T-helper 1 cell treated with Interleukin-12 subunit alpha and Interleukin-12 subunit beta and Interleukin-4 antibody, amounts not matched to agents 30 ng/mL and 1 ng/mL, for 36 hours (primary cell): ENCODE results near the gene CLDN34. TPM values are rescaled to one million over a fixed set of nuclear protein-coding genes. Genes with fewer than 3 reads are reported as not detected.

Experiments
- intact Hi-C: fragments of 100-400 bp; cut with micrococcal nuclease; formaldehyde crosslinking; loops from one replicate; pipeline ENCODE4 v1.15.1; 2024
- total RNA-seq: library from RNA; stranded (reverse); gene quantifications from 2 replicates; pipeline ENCODE4 v1.2.3, GENCODE V29; 2022

Gene CLDN34, protein sequence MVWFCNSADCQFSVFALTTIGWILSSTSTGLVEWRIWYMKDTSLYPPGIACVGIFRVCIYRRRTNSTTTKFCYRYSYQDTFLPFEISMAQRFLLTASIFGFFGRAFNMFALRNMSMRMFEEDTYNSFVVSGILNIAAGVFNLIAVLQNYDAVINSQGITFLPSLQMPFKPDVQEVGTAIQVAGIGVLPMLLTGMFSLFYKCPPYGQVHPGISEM
- not detected in 2 replicates for total RNA-seq

DNA sequence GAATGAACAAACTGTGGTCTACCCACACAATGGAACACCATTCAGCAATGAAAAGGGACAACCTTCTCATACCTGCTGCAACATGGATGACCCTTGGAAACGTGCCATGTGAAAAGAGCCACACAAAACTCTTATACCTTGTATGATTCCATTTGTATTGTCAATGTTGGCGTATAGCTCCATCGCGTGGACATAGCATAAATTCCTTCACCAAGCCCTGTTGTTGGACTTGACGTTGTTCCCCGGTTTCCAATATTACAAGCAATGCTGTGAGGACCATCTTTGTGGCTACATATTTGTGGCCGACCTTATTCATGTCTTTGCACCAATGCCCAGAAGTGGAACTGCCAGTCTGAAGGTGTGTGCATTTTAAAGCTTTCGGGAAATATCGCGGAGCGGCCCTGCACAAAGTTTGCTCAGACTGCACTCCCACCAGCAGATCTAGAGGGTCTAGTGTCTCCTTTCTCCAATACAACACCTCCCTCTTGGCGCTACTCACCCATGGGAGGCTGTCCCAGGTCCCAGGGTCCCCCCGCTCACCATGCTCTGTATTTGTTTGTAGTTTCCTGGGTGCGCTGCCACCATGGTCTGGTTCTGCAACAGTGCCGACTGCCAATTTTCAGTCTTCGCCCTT, at the start of gene CLDN34:
Gene CLDN34 (plus strand): TSS at position 584 of the 634 bp plus-strand sequence. CDS start 0 bp downstream, at position 584.
- intact Hi-C loops: no loop called here

DNA sequence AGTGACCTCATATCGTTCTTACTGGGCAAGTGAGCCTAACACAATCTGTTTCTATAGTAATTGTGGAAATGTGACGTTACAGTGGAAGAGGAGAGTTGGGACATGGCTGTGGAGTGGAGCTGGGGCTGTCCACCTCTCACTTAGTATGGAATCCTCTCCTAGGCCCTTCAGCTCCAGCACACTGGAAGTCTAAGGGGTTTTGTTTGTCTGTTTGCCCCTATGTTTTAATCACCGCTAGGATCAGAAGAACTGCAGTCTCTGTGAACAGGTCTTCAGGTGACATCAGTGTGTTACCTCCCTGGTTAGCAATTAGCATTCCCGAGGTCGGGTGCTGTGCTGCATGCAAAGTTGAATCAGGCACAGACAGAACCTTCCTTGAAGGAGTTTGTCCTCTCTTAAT, 49.3 kb upstream of the CLDN34 start:
- intact Hi-C loops: no loop called here

DNA sequence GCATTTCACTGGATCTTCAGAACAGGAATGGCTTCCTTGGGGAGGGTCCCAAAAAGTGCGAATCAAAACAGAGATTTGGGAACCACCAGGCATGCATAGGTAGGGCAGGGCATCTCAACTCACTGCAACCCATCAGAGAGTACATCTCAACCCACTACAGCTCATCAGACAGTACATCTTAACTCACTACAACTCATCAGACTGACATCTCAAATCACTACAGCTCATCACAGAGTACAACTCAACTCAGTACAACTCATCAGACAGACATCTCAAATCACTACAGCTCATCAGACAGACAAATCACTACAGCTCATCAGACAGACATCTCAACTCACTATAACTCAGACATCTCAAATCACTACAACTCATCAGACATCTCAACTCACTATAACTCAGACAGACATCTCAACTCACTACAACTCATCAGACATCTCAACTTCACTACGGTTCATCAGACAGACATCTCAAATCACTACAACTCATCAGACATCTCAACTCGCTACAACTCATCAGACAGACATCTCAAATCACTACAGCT, 47.5 kb upstream of the CLDN34 start:
- intact Hi-C loops: no loop called here

DNA sequence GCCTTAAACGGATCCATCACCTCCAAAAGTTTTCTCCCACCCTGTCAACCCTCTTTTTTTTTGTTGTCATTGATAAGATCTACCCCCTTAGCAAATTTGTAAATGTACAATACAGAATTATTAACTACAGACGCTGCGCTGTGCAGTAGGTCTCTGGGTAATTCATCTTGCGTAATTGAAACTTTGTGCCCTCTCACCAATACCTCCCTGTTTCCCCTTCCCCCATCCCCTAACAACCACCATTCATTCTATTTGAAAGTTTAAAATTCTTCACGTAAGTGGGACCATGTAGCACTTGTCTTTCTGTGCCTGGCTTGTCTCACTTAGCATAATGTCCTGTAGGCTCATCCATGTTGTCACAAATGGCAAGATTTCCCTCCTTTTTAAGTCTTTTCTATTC, 45.8 kb upstream of the CLDN34 start:
- intact Hi-C loops: no loop called here

DNA sequence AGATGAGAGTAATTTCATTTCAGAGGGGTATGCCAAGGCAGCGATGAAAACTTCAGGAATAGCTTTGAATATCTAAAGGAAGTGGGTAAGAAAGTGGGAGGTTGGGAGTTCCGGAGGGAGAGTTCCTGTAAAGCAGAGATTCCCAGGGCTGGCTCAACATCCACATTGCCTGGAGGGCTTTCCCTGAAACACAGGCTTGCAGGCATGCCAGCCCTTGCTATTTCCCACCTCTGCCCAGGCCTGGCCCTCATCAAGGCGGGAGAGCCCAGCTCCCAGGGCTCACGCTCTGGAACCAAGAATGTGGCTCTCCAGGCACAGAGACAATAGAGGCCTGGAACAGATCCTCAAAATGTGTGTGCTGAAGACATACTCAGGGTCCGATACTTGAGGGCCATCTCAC, 43.8 kb upstream of the CLDN34 start:
- intact Hi-C loops: no loop called here

DNA sequence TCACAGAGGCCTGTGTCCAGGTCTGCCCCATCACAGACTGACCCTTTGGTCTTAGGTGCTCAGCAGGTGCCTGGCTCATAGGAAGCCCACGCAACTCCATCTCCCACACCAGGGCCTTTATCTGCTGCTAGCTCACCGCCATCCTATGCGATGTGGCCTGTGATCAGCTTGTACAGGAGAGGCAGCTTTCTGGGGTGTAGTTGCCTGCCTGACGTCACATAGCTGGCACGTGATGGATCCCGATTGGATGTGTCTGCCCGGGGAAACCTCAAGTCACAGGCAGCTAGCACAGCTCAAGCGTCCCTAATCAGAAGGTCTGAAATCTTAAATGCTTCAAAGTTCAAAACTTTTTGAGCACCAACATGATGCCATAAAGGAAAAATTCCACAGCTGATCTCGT, 41.2 kb upstream of the CLDN34 start:
- intact Hi-C loops: no loop called here

DNA sequence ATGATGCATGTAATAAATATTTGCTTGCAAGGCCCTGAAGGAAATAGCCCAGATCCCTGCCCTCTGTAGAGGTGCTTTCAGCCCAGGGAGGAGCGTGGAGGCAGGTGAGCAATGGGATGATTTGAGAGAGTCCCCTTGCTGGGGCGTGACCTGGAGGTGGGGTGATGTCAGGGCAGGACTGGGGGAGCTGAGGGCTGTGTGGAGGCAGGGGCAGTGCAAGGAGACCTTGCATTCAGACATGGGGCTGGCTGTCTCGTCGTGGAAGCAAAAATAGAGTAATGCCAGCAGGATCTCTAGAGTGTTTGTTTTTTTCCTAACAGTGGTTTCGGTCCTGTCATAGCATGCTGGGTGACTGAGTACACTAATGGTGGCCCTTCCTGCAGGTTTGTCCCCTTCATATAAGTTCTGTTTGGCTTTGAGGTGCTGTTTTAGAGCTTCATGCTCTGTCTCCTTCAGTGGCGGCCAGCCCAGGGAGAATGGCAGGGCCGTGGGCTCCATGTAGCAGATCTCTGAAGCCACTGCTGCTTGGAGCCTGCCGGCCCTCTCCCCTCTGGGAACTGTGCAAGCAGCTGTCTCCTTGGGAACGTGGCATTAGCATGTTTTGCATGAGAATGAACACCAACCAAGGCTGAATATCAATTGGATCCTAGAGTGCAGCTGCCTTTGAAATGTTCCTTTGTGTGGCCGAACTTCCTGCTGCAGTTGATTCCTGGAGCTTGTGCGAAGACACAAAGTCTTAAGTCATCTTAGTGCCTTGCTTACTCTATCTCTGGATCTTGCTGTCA, 39.3 kb upstream of the CLDN34 start:
- intact Hi-C loops: no loop called here

DNA sequence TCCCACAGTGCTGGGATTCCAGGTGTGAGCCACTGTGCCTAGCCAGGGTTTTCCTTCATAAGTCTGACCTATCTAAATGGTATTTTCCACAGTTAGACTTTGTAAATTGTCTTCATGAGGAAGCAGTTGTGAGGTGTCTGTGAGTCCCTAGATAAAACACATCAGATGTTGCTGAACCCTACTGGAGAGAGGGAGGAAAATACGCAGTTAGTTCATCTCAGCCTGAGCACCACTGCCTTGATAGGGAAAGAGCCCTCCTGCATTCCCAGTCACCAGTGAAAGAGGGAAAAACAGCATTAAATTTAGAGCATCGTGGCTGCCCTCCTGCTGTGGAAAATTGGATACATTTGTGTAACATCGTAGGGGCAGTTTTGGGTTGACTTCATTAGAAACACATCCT, 31.7 kb upstream of the CLDN34 start:
- intact Hi-C loops: no loop called here

DNA sequence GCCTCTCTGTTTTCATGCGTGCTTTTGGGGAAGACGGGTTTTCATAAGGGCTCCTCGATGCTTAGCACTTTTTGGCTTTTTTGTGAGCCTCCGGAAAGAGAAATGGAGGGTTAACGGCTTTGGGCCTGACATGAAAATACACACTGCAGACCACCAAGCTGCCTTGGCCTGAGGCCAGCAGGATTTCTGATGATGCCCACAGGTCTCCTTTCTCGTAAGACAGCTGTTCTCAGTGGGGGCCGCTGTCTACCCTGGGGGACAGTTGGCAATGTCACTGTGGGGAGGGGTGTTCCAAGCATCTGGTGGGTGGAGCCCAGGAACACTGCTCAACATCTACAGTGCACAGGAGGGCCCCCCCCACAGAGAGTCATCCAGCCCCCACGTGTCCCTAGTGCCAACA, 29.4 kb upstream of the CLDN34 start:
- intact Hi-C loops: no loop called here

DNA sequence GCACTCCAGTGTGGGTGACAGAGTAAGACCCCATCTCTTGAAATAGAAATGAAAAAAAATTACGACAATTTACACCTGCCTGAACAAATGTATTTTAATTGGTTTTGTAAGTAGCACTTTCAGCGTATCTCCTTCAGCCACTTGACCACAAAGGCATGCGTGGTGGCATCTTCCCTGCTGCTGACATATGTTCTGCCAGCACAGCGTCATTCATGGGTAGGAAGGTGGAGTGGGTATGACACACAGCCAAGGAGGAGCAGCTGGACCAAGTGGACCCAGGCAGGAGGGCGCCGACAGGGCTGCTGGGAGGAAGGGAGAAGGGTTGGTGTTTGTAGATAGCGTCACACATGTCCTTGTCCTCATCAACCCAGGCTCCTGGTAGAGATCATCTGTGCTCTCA, 28.6 kb upstream of the CLDN34 start:
- intact Hi-C loops: no loop called here

DNA sequence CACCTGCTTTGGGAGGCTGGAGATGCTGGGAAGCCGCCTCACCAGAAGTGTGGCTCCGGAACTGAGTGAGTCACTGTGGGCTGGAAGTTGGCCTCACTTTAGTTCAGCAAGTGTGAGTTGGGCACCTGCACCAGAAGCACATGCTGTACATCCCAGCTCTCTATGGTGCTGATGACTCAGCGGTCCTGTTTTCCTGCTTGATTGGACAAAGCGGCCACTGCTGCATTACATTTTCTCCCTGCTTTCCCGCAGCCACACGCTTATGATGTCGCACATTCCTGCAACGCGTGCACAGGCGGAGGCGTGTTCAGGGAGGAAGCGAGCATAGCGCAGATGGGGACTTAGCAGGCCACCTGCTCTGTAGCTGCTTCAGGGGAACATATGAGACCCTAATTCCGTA, 26.7 kb upstream of the CLDN34 start:
- intact Hi-C loops: loop anchor here (5.0 kb wide), 3 partner anchors 72 to 1172 kb away; partner anchors contain the start of gene HCCS

DNA sequence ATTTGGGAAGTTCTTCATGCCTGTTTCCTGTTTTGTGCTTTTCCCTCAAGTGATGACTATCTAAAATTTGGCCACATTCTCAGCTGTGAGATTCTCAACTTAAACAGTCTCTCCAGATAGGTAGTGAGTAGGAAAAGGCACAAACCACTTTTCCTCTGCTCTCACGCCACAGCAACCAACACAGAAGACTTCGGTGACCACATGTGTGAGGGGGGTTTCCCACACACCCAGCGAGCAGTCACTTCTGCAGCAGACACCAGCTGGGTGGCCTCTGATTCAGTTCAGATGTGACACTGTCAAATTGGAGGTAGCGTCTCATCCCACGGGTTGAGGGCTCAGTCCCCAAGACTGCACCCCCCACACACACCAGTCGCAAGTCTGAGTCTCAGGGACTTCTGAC, 25.1 kb upstream of the CLDN34 start:
- intact Hi-C loops: loop anchor here (2.0 to 5.0 kb wide), 4 partner anchors 70 to 1170 kb away; partner anchors contain the start of gene HCCS

DNA sequence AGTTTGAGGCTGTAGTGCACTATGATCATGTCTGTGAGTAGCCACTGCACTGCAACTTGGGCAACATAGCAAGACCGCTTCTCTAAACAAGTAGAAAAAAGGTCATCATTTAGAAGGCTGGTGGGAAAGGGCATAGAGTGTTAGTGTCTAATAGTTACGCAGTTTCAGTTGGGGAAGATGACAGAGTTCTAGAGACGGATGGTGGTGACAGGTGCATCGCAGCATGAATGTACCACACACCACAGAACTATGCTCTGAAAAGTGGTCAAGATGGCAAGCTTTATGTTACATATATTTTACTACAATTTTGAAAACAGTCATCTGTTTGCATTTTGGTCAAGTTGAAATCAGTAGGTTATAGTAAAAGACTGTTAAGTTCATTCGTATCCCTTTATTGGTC, 23.7 kb upstream of the CLDN34 start:
- intact Hi-C loops: loop anchor here (2.0 to 5.0 kb wide), 4 partner anchors 69 to 1169 kb away; partner anchors contain the start of gene HCCS

DNA sequence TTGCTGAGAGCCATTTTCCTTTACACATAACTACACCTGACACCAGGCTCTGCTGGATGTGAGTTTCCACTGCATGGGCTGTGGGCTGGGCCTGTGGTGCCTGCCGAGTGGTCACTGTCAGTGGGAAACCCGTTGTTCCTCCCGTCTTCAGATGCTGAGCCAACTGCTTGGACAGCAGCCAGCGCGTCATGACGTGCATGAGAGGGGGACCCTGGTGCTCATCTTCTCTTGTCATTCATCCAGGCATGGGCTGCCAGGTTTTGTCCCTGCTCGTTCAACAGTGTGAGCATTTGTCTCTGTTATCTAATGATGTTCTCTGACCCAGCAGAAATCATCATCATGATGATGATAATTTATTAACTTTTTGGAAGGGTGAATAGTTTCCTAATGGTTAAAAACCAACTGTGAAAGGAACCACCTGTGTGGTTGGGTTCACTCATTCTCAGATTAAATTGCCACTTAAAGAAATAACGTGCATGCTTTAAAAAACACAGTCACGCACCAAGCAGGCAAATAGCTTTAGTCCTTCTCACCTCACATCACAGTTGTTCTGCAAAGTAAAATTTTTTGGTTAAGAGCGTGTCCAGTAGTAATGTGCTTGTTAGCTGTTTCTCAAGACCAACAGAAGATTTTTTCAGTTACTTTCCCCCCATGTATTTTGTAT, 19.9 kb upstream of the CLDN34 start:
- intact Hi-C loops: loop anchor here (5.0 kb wide), 1 partner anchor 60 kb away; no protein-coding TSS in a partner anchor

DNA sequence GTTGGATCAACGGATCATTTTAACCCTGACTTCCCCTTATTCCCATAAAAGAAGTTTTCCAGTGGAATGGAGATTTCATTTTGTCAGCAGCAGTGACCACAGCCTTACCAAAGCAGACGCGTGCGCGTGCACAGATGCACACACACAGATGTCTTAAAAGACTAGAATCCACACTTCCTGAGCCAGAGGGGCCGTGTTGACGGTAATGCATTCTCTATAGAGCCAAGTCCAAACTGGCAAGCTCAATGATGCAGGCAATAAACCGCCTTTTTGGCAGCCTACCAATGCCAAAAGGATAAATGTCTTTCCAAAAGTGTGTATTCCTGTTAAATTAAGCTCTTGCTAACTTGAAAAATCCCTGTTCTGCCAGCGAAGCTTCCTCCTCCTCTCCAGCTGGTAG, 18.8 kb upstream of the CLDN34 start:
- intact Hi-C loops: loop anchor here (5.0 kb wide), 1 partner anchor 61 kb away; no protein-coding TSS in a partner anchor

DNA sequence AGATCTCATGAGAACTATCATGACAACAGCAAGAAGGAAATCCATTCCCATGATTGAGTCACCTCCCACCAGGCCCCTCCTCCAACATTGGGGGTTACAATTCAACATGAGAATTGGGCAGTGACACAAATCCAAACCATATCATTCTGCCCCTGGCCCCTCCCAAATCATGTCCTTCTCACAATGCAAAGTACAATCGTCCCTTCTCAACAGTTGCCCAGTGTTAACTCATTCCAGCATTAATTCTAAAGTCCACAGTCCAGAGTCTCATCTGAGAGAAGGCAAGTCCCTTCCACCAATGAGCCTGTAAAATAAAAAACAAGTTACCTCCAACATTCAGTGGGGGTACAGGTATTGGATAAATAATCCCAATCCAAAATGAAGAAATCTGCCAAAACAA, 14.9 kb upstream of the CLDN34 start:
- intact Hi-C loops: no loop called here

DNA sequence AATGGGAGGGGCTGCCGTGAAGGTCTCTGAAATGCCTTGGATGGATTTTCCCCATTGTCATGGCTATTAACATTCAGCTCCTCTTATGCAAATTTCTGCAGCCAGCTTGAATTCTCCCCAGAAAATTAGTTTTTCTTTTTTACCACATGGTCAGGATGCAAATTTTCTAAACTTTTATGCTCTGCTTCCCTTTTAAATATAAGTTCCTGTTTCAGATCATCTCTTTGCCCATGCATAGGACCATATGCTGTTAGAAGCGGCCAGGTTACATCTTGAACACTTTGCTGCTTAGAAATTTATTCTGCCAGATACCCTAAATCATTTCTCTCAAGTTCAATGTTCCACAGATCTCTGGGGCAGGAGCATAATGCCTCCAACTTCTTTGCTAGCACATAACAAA, 13.8 kb upstream of the CLDN34 start:
- intact Hi-C loops: no loop called here

DNA sequence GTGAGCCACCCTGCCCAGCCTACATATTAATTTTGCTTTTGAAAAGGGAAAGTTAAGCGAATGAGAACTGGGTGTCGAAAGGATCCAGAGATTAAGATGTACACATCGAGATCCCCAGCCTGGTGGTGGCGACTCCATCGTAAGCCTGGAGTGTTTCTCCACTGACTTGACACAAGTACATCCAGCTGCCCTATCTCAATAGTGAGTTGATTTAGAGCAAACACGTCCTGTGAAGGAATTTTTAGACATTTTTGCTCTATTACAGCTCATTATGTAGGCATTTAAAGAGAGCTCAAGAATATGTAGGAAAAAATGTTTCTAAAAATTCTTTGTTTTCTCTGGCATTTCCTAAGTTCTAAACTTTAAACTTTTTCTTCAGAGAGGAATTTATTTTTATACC, 11.7 kb upstream of the CLDN34 start:
- intact Hi-C loops: no loop called here

DNA sequence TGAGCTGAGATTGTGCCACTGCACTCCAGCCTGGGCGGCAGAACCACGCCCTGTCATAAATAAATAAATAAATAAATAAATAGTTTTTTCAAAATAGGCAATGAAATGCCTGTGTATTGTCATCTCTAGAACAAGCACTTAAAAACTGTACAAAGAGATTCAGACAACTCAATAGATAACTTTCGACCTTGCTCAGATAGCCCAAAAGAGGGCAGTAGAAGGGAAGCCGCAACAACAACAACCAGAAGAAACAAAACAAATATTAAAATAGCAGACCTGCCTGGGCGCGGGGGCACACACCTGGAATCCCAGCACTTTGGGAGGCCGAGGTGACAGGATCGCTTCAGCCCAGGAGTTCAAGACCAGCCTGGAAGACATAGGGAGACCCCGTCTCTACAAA, 9.4 kb upstream of the CLDN34 start:
- intact Hi-C loops: no loop called here

DNA sequence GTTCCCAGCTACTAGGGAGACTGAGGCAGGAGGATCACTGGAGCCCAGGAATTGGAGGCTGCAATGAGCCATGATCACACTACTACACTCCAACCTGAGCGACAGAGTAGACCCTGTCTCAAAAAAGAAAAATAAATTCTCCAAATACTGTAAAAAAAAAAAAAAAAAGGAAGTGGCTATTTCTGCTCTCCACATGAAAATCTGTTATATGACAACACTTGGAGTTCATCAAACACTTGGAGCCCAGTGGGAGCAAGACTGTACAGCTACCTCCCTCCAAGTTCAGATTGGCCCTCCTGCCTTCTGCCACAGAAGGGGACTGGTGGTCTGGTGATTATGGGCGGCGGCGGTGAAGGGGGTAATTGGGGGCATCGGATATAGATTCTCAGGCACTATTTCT, 9.0 kb upstream of the CLDN34 start:
- intact Hi-C loops: no loop called here

DNA sequence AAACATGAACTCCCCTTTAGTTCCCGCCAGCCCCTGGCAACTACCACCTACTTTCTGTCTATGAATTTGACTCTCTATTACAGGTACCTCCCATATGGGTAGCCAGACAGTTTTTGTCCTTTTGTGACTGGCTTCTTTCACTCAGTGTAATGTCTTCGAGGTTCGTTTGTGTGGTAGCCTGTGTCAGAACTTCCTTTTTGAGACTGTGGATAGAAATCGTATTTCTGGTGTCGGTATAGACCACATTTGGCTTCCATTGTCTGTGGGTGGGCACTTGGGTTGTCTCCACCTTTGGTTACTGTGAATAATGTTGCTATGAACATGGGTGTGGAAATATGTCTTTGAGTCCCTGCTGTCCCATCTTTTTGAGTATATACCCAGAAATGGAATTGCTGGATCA, 5.4 kb upstream of the CLDN34 start:
- intact Hi-C loops: no loop called here
